ENCODE data around the gene CDC37.

- no peak for TF ChIP-seq CTCF (IDR thresholded peaks at IDR 0.05)
- no peak for TF ChIP-seq POLR2A (IDR thresholded peaks at IDR 0.05)
Observed at GRCh38 chr19:10374931-10375330, 28.4 kb downstream of the CDC37 start.

Data from esophagus squamous epithelium (tissue), 4 donors.